HG03064 (cell line): Measurements from ENCODE around the gene RIPOR3.
"Not testable (repeated sequence)": the region's sequence is repeated elsewhere in the genome, so short reads cannot be mapped to it uniquely, and the experiment has no call there.

Experiments
- ATAC-seq: cut with Tn5 transposase; IDR thresholded peaks from one replicate; pipeline ENCODE4 v1.9.1; 2021; ENCODE audit warnings: low read depth; ENCODE audit not compliant: unreplicated experiment

RIPOR3 gene

GRCh38 chr20:50664254-50664653, 27.1 kb downstream of the RIPOR3 start:
- no peak for ATAC-seq

GRCh38 chr20:50663095-50663821, 28.1 kb downstream of the RIPOR3 start:
- ATAC-seq, result no peak

- no peak for ATAC-seq
Observed at GRCh38 chr20:50659975-50660670, 31.2 kb downstream of the RIPOR3 start.

- ATAC-seq, result no peak
Observed at GRCh38 chr20:50658804-50659380, 32.5 kb downstream of the RIPOR3 start.

- no peak for ATAC-seq
Observed at GRCh38 chr20:50655311-50655880, 35.9 kb downstream of the RIPOR3 start.

DNA sequence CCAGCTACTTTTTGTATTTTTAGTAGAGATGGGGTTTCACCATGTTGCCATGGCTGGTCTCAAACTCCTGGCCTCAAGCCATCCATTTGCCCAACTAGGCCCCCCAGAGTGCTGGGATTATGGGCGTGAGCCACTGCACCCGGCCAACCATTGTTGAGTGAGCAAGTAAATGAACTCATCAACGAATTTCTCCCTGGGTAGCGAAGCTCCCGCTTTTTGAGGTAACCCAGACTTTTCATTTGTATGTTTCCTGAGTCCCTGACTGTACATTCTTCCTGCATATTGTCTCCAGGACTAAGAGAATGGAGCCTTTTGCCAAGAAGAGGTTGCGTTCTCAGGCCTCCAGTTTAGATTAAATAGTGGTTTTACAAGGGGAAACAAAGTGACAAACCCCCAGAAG, 36.4 kb downstream of the RIPOR3 start:
- no peak for ATAC-seq

DNA sequence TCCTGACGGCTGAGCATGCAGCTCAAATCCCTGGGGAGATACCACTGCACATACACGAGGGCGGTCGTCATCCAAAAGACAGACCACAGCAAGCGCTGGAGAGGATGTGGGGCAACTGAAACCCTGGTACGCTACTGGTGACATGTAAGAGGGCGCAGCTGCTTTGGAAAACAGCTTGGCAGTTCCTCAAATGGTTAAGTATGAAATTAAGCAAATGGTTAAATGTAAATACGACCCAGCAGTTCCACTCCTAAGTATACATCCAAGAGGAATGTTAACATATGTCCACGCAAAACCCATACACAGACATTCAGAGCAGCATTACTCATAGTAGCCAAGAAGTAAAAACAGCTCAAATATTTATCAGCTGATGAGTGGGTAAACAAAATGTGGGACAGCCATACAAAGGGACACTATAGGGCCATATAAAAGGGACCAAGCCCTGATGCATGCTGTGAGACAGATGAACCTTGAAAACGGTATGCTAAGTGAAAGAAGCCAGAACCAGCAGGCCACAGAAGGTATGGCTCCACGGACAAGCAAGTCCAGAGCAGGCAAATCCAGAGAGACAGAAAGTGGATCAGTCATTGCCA, 38.5 kb downstream of the RIPOR3 start:
- ATAC-seq, result no peak

DNA sequence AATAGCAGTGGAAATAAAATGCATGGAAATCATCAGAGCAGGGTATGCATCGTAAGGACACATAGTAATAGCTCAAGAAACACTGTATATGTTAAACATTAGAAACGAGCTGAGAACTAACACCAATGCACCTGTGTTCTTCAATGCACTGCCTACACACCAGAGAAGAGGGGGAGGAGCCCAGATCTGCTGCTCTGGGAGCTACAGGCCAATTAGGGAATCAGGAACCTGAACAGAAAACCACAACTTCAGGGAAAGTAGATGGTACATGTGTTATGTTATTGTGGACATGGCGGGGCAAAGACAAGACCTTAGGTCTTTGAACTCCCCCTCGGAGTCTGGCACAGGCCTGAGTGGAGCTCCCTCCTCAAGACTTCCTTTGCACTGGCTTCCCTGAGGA, 39.7 kb downstream of the RIPOR3 start:
- ATAC-seq, result no peak

- no peak for ATAC-seq
Observed at GRCh38 chr20:50649590-50649989, 41.8 kb downstream of the RIPOR3 start.

GRCh38 chr20:50648651-50649050, 42.7 kb downstream of the RIPOR3 start:
- ATAC-seq, result no peak

DNA sequence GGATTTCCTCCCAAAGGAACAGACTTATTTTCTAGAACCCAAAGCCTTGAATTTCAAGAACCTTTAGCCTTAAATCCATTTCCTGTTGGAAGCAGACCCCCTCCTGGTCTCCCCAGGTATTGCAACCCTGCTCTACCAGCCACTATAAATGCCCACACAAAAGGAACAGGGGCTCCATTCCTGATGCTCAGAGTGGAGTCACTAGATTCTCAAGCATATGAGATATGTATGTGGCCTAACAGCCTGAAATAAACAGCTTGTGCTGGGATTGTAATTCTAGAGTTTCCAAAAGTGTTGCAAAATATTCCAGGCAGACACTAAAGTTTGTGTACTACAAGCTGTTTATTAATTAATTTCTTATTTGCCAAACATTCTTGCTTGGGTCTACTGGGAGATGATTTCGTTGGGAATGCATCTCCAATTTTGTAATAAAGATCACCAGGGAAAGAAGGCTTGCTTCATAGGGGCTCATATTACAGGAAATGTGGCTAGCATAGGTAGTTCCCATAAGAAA, 44.8 kb downstream of the RIPOR3 start:
- no peak for ATAC-seq

DNA sequence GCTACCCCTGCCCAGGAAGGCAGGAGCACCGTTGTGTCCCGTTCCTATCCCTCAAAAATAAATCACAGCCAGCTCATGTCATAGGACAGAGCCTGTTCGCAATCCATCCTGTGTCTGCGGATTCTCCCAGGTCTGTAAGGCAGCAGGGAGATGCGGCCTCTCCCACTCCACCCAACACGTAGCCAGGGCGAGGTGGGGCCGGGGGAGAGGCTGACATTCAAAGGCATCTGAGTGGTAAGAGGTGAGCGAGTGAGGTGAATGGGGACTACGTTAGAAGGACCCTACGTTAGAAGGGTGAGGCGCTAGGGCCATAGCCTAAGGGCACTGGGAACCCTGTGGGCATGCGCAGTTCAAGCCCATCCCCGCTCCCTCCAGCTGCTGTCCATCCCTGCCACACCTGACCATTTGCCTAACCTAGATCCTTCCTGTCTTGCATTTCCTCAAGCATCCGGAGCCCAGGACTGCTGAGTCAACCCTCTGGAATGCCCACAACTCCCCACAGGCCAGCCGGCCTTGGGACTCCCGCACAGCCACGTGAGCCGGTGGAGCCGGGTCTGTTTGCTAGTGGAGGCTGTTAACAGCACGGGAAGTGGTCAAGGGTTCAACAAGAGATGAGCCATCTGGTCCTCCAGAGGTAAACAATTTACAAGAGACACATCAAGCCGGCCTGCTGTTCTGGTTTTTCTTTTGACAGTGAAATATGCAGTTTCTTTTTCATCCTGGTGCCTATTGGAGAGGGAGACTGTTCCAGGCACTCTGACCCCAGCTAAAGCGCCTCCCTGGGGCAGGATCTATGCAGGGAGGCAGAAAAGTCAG, 45.9 kb downstream of the RIPOR3 start:
- ATAC-seq, result no peak

DNA sequence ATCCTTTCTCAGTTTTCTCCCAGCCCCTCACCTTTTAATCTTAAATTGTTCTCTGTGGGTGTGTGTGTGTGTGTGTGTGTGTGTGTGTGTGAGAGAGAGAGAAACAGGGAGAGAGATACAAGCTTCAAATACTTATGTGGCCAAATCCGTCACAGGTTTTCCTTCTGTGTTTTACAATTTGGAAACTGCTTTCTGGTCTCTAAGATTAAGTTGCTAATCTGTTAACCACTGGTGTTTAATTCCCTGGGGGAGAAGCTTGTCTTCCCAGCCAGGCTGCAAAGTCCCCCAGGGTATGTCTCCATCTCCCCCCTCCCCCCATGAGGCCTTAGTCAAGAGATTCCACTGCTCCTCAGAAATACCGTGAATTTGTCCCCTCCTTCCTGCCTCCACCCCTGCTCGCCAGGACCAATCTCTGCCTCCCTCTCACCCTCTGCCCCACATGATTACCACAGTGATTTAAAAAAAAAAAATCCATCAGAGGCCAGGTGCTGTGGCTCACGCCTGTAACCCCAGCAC, 49.0 kb downstream of the RIPOR3 start:
- ATAC-seq, result no peak

GRCh38 chr20:50641625-50642287, 49.6 kb downstream of the RIPOR3 start:
- not testable (repeated sequence) for ATAC-seq

- ATAC-seq, result not testable (repeated sequence)
Observed at GRCh38 chr20:50639971-50640711, 51.2 kb downstream of the RIPOR3 start.

- ATAC-seq, result not testable (repeated sequence)
Observed at GRCh38 chr20:50638015-50638847, 53.1 kb downstream of the RIPOR3 start.

DNA sequence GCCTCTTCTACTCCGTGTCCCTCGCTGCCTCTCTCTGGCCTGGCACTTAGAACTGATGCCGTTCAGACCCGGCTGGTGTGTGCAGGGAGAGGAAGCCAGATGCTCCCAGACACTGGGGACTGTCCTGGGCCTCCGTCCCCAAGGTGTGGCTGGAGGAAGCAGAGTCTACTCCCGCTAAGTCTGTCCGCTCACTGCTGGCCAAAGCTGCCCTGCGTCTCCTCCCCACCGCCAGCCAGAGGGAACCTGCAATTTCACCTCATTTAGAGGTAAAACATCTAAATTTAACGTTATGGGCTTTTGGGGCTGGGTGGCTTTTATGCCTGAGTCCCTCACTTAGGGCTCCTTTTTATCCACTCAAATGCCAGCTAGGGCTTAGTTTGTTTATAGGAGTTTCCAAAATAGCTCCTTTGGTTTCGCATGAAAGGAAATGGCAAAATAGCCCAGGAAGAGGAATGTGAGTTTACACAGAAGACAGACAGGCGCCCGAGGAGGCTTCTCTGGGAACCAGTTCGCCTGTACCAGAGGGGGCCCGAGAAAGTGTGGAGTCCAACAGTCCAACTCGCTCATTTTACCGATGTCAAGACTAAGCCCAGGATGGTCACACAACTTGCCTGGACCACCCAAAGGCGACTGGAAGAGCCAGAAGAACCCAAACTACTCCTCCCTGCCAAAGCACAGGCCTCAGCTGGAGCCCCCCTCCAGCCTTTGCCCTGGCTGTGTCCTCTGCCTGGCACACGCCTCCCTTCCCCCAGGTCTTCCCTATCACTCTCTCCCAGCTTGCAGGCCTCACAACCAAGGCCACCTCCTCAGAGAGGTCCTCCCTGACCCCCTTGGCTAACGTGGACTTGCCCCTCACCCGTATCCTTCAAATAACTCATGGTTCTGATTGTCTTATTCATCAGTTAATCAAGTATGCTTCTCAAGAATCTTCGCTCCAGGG, 54.5 kb downstream of the RIPOR3 start:
- no peak for ATAC-seq
